Naive B cell (primary cell): ENCODE data around the gene NKD2. TPM values are rescaled to one million over a fixed set of nuclear protein-coding genes. Genes with fewer than 3 reads are reported as not detected.
A peak's percentile ranks its signal among the peaks of the same experiment; 100 is the strongest.

Source experiments
- ATAC-seq, 2 donors: fragments of 150-1000 bp; cut with Tn5 transposase; 2 replicates each; pipeline ENCODE4 v1.10.0; 2021; ENCODE audit warnings: low read depth in 2 of 2, mild to moderate bottlenecking in 2 of 2, moderate library complexity in 2 of 2
- DNase-seq: peaks from one replicate; pipeline ENCODE4 v3.0.0; 2022
- H3K27ac Mint-ChIP-seq, 6 donors: one replicate each; pipeline ENCODE4 v1.8.0; 2020 to 2022; ENCODE audit warnings: mild to moderate bottlenecking in 6 of 6, mixed read lengths in 6 of 6, moderate library complexity in 5 of 6, inconsistent platforms in 2 of 6
- H3K27me3 Mint-ChIP-seq, 3 donors: one replicate each; pipeline ENCODE4 v1.8.0; 2021 to 2022; ENCODE audit warnings: mixed read lengths in 3 of 3, mild to moderate bottlenecking in 1 of 3
- H3K36me3 Mint-ChIP-seq, 2 donors: one replicate each; pipeline ENCODE4 v1.8.0; 2020 to 2022; ENCODE audit warnings: mixed read lengths in 2 of 2, inconsistent platforms in 1 of 2, mild to moderate bottlenecking in 1 of 2
- H3K4me1 Mint-ChIP-seq, 3 donors: one replicate each; pipeline ENCODE4 v1.8.0; 2020 to 2022; ENCODE audit warnings: mixed read lengths in 3 of 3, inconsistent platforms in 1 of 3, mild to moderate bottlenecking in 1 of 3, moderate library complexity in 1 of 3
- H3K4me3 Mint-ChIP-seq, 8 donors: one replicate each; pipeline ENCODE4 v1.8.0; 2020 to 2022; ENCODE audit warnings: mild to moderate bottlenecking in 8 of 8, mixed read lengths in 8 of 8, moderate library complexity in 8 of 8, inconsistent platforms in 2 of 8
- H3K9me3 Mint-ChIP-seq, 7 donors: one replicate each; pipeline ENCODE4 v1.8.0; 2020 to 2022; ENCODE audit warnings: mixed read lengths in 7 of 7, mild to moderate bottlenecking in 5 of 7, inconsistent platforms in 2 of 7, moderate library complexity in 1 of 7
- polyA plus RNA-seq, 6 donors: library from polyadenylated mRNA; unstranded; fragments of 300-500 nt; fragmentation: Illumina TruSeq; gene quantifications; one replicate each; pipeline ENCODE4 v1.2.3, GENCODE V29; 2021; ENCODE audit warnings: low read depth in 6 of 6

NKD2 gene
- polyA plus RNA-seq, 6 donors from 2014 or later = 0.29 TPM; not detected in 5

- ATAC-seq = no peak
- DNase-seq = no peak
- H3K4me3 Mint-ChIP-seq = no peak overlapping the region
- H3K9me3 Mint-ChIP-seq = no peaks in the 10 kb centered on the region
- no peaks in the 10 kb centered on the region for H3K27me3 Mint-ChIP-seq
- H3K36me3 Mint-ChIP-seq = no peaks in the 10 kb centered on the region
- H3K27ac Mint-ChIP-seq = no peak overlapping the region
- H3K4me1 Mint-ChIP-seq = no peaks in the 10 kb centered on the region
Measured at GRCh38 chr5:1068204-1068894, 59.7 kb downstream of the NKD2 start.

GRCh38 chr5:1068895-1069719 is 60.5 kb downstream of the NKD2 start:
- ATAC-seq = no peak
- no peak overlapping the region for H3K4me3 Mint-ChIP-seq
- no peaks in the 10 kb centered on the region for H3K9me3 Mint-ChIP-seq
- H3K4me1 Mint-ChIP-seq = peaks cover 0 to 3% (median 0%) of the 10 kb centered on the region in 3 donors
- no peaks in the 10 kb centered on the region for H3K36me3 Mint-ChIP-seq
- H3K27ac Mint-ChIP-seq = no peak overlapping the region
- no peak for DNase-seq
- no peaks in the 10 kb centered on the region for H3K27me3 Mint-ChIP-seq

- Mint-ChIP-seq H3K27me3 (no peaks in the 10 kb centered on the region), H3K9me3 (no peaks in the 10 kb centered on the region), H3K4me3 (no peak overlapping the region), H3K36me3 (no peaks in the 10 kb centered on the region), H3K4me1 (peaks cover 0 to 3% (median 0%) of the 10 kb centered on the region in 3 donors), H3K27ac (no peak overlapping the region)
- ATAC-seq = no peak
- no peak for DNase-seq
Measured at GRCh38 chr5:1069720-1070088, 61.1 kb downstream of the NKD2 start.

GRCh38 chr5:1073239-1074102 is 64.9 kb downstream of the NKD2 start:
- DNase-seq (no peak), ATAC-seq (no peak)
- peak overlapping the region in 1 of 6 donors; percentile 62 for H3K27ac Mint-ChIP-seq
- peaks cover 0 to 3% (median 0%) of the 10 kb centered on the region in 3 donors for H3K4me1 Mint-ChIP-seq
- no peak overlapping the region for H3K4me3 Mint-ChIP-seq
- H3K36me3 Mint-ChIP-seq = peaks cover 0 to 7% of the 10 kb centered on the region in 2 donors
- no peaks in the 10 kb centered on the region for H3K9me3 Mint-ChIP-seq
- H3K27me3 Mint-ChIP-seq = no peaks in the 10 kb centered on the region

- Mint-ChIP-seq H3K4me1 (peaks cover 0 to 3% (median 0%) of the 10 kb centered on the region in 3 donors), H3K27me3 (no peaks in the 10 kb centered on the region), H3K27ac (no peak overlapping the region), H3K4me3 (no peak overlapping the region), H3K9me3 (no peaks in the 10 kb centered on the region), H3K36me3 (peaks cover 0 to 7% of the 10 kb centered on the region in 2 donors)
- DNase-seq (no peak), ATAC-seq (no peak)
Measured at GRCh38 chr5:1074226-1074625, 65.6 kb downstream of the NKD2 start.

GRCh38 chr5:1074816-1075554 is 66.4 kb downstream of the NKD2 start:
- DNase-seq (no peak), ATAC-seq (no peak)
- Mint-ChIP-seq H3K9me3 (no peaks in the 10 kb centered on the region), H3K36me3 (peaks cover 0 to 7% of the 10 kb centered on the region in 2 donors), H3K4me3 (no peak overlapping the region), H3K27ac (no peak overlapping the region), H3K27me3 (no peaks in the 10 kb centered on the region), H3K4me1 (peaks cover 0 to 3% (median 0%) of the 10 kb centered on the region in 3 donors)

- DNase-seq (no peak), ATAC-seq (no peak)
- peaks cover 0 to 3% (median 0%) of the 10 kb centered on the region in 3 donors for H3K4me1 Mint-ChIP-seq
- H3K27ac Mint-ChIP-seq = no peak overlapping the region
- H3K4me3 Mint-ChIP-seq = no peak overlapping the region
- no peaks in the 10 kb centered on the region for H3K27me3 Mint-ChIP-seq
- H3K36me3 Mint-ChIP-seq = peaks cover 0 to 8% of the 10 kb centered on the region in 2 donors
- no peaks in the 10 kb centered on the region for H3K9me3 Mint-ChIP-seq
Measured at GRCh38 chr5:1075555-1075881, 66.9 kb downstream of the NKD2 start.

- Mint-ChIP-seq H3K4me3 (no peak overlapping the region), H3K27ac (peak overlapping the region in 1 of 6 donors; percentile 2), H3K36me3 (peaks cover 0 to 12% of the 10 kb centered on the region in 2 donors), H3K27me3 (no peaks in the 10 kb centered on the region), H3K9me3 (no peaks in the 10 kb centered on the region), H3K4me1 (peaks cover 0 to 7% (median 0%) of the 10 kb centered on the region in 3 donors)
- DNase-seq (no peak), ATAC-seq (no peak)
Measured at GRCh38 chr5:1075931-1076330, 67.3 kb downstream of the NKD2 start.

GRCh38 chr5:1076406-1076805 is 67.8 kb downstream of the NKD2 start:
- Mint-ChIP-seq H3K9me3 (no peaks in the 10 kb centered on the region), H3K4me3 (no peak overlapping the region), H3K36me3 (peaks cover 0 to 17% of the 10 kb centered on the region in 2 donors), H3K27ac (peak overlapping the region in 1 of 6 donors; percentile 51), H3K27me3 (no peaks in the 10 kb centered on the region), H3K4me1 (peaks cover 0 to 9% (median 0%) of the 10 kb centered on the region in 3 donors)
- DNase-seq (no peak), ATAC-seq (no peak)

GRCh38 chr5:1077026-1077425 is 68.4 kb downstream of the NKD2 start:
- DNase-seq (no peak), ATAC-seq (no peak)
- H3K4me1 Mint-ChIP-seq = peaks cover 0 to 9% (median 0%) of the 10 kb centered on the region in 3 donors
- no peak overlapping the region for H3K4me3 Mint-ChIP-seq
- no peak overlapping the region for H3K27ac Mint-ChIP-seq
- H3K9me3 Mint-ChIP-seq = no peaks in the 10 kb centered on the region
- H3K36me3 Mint-ChIP-seq = peaks cover 0 to 17% of the 10 kb centered on the region in 2 donors
- no peaks in the 10 kb centered on the region for H3K27me3 Mint-ChIP-seq

- H3K36me3 Mint-ChIP-seq = peaks cover 0 to 17% of the 10 kb centered on the region in 2 donors
- no peak overlapping the region for H3K4me3 Mint-ChIP-seq
- no peak for ATAC-seq
- H3K9me3 Mint-ChIP-seq = no peaks in the 10 kb centered on the region
- DNase-seq = no peak
- H3K27me3 Mint-ChIP-seq = no peaks in the 10 kb centered on the region
- no peak overlapping the region for H3K27ac Mint-ChIP-seq
- H3K4me1 Mint-ChIP-seq = peaks cover 0 to 9% (median 0%) of the 10 kb centered on the region in 3 donors
Measured at GRCh38 chr5:1077491-1078020, 69.0 kb downstream of the NKD2 start.

GRCh38 chr5:1078206-1078605 is 69.6 kb downstream of the NKD2 start:
- Mint-ChIP-seq H3K4me3 (no peak overlapping the region), H3K9me3 (no peaks in the 10 kb centered on the region), H3K27ac (no peak overlapping the region), H3K4me1 (peaks cover 0 to 9% (median 0%) of the 10 kb centered on the region in 3 donors), H3K27me3 (no peaks in the 10 kb centered on the region), H3K36me3 (peaks cover 0 to 17% of the 10 kb centered on the region in 2 donors)
- DNase-seq (no peak), ATAC-seq (no peak)

GRCh38 chr5:1078851-1079250 is 70.2 kb downstream of the NKD2 start:
- no peak for ATAC-seq
- Mint-ChIP-seq H3K4me3 (no peak overlapping the region), H3K4me1 (peaks cover 0 to 7% (median 0%) of the 10 kb centered on the region in 3 donors), H3K27me3 (no peaks in the 10 kb centered on the region), H3K36me3 (peaks cover 0 to 17% of the 10 kb centered on the region in 2 donors), H3K9me3 (no peaks in the 10 kb centered on the region), H3K27ac (no peak overlapping the region)
- no peak for DNase-seq
